ENCODE results near the gene ISY1.
"Not testable (repeated sequence)": the region's sequence is repeated elsewhere in the genome, so short reads cannot be mapped to it uniquely, and the experiment has no call there.

Gene ISY1

DNA sequence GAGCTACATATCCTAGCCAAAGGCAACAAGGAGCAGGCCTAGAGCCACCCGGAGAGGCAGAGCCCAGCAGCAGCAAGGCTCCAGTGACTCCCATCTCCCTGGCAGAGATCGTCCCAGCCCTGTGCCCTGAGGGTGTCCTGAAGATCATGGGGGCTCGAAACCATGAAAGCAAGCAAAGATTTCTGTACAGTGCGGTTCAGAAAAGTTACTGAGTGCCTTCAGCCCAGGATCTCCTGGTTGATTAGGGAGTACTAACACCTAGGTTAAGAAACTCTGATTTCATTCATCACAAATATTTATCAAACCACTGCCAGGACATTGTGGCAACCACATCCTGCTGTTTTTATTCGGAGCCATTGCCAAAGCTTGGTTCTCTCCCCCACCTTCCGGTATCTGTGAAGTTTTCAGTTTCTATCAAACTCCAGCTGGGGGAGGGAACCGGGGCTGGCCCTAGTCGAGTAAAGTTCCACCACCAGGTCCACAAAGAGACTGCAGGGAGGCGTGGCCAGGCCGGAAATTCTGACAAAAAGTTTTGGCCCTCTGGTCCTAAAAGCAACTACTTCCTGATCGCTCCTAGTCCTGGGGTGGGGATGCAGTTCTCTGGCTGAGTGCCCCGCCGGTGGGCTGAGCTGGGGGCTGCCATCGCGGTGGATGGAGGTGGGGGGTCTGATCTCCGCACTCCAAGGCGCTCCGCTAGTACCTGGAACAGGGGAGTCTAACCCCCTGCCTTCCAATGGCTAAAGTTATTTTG is 40.4 kb downstream of the ISY1 start:
- DNase-seq (ENCODE audit: low read depth in 3 of 3): peak; percentile 74 to 80 (median 74)

DNA sequence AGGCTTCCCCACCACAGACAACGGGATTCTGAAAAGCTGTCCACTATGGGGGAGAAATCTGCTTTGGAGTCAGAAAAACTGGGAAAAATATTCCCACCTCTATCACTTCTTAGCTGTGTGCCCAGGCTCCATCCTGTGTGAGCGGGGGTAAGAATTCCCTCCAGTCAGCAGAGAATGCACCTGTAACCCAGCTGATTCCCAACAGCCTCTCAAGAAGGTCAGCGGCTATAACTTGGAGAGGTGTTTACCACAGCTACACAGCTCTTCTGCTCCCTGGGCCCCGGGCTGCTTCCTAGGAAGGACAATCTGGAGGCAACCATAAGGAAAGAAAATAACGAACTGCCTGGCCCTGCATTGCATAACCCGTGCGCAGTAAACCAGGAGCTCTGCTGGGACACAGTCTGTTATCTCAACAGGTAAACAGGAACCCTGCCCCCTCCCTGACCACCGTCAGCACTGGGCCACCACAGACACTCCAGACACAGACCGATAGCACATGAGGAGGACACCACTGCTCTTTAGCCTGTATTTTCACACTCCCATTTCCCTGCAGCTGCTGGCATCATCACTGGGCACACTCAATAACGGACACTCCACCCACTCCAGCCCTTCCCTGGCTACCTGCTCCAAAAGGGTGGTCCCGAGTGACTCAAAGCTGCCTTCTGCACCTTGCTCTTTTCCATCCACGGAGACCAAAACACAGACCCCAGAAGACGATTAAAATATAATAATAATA is 41.3 kb downstream of the ISY1 start:
- no peak for DNase-seq (ENCODE audit: low read depth in 3 of 3)

DNA sequence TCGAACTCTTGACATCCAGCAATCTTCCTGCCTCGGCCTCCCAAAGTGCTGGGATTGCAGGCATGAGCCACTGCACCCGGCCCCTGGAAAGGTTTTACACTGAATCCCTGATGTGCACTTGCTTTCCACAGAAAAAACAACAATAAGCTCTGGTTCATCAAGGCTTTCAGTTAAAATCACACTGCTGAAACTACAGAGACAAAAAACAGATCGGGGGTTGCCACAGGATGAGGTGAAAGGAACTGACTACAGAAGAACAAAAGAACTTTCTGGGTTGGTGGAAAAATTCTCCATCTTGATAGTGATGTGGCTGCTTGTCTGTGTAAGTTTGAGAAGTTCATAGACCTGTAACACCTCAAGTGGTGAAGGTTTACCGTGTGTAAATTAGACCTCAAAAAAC is 42.1 kb downstream of the ISY1 start:
- no peak for DNase-seq (ENCODE audit: low read depth in 3 of 3)

DNA sequence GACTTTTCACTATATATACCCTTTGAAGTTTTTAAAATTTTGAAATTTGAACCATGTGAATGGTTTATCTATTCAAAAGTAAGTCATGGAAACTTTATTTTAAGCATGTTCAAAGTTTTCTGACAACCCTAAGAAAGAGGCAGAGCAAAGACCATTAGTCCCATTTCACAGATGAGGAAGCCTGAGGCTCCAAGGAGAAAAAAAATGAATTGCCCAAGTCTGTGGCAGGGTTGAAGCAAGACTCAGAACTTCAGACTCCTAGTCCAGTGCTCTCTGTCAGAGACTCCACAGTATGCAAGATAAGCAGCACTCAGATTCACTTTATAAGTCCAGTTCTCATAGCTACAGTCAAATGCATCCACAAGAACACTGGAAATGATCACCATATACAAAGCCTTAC is 43.7 kb downstream of the ISY1 start:
- DNase-seq (ENCODE audit: low read depth in 3 of 3): no peak

DNA sequence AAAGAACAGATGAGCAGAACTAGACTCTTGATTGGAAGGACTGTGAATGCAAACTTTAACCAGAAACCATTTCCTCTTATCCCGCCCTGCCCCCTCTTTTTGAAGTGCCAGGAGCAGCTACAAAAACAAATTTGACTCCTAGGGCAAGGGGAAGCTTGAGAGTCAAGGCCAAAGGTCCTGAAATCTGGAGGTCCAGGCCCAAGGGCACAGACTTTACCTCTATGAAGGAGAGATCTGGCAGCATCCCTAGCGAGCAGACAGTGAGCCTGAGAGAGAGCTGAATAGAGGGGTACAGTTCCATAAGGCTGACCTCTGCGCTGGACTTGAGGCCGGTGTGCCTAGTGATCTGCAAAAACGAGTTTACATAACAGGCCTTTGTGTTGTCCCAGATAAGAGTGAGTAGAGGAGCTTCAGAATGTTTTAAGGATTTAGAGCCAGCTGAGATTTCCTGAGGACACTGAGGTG is 44.3 kb downstream of the ISY1 start:
- no peak for DNase-seq (ENCODE audit: low read depth in 3 of 3)

DNA sequence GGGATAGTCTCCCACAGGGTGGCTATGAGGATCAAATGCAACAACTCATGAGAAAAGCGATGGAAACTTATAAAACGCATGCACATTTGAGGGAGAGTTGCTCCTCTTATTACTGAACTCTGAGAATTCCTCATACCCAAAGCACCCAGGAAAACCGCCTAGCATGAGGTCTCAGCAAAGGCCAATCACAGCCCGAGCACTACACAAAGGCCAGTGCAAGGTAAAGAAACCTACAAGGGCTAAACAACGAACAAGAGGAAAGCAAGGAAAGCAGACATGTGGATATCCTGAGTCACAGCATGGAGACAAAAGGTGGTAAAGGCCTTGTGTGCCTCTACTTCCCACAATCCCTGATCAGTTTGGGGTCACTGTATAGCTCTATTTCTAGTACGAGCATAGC is 46.4 kb downstream of the ISY1 start:
- no peak for DNase-seq (ENCODE audit: low read depth in 3 of 3)

DNA sequence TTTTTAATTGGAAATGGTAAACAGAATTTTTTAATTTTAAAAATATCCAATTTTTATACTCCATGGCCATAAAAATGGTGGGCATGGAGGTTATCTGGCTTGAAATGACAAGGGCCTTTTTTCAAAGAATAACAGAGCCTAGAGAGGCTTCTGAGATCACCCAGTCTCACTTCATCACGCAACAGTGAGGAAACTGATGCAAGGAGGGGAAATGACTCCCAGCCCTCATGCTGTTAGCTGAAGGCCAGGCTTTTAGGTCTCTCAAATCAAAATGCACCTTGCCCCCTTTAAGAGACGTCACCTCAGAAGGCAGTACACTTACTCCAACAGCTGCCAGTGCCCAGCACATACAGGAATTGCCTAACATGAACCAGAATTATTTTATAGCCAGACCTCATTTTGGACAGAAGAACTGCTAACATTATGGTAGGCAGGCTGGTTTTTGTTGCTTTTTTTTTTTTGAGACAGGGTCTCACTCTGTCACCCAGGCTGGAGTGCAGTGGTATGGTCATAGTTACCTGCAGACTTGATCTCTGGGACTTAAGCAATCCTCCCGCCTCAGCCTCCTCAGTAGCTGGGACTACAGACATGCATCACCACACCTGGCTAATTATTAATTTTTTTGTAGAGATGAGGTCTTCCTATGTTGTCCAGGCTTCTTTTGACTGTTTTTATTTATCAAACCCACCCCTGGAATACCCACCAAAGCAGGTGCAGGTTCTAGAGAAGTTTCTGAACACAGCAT is 48.4 kb downstream of the ISY1 start:
- DNase-seq (ENCODE audit: low read depth in 3 of 3): no peak

DNA sequence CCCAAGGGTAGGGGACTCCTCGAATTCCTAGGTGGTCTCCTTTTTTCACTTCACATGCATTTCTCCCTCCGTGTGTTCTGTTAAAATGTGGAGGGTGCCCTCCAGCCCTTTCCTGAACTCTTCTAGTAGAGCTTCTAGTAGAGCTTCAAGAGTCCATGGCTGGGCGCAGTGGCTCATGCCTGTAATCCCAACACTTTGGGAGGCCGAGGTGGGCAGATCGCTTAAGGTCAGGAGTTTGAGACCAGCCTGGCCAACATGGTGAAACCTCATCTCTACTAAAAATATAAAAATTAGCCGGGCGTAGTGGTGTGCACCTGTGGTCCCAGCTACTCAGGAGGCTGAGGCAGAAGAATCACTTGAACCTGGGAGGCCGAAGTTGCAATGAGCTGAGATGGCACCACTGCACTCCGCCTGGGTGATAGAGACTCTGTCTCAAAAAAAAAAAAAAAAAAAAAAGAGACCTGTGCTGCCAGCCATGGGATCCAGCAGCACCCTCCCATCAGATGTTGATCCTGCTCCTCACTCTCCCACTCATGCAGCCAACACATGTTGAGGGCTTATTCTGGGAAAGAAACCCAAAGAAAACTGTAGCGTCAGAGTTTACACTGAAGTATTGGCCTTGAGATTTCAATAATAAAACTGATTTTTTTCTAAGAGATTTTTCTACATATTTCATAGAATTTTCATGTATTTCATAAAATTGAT is 49.6 kb downstream of the ISY1 start:
- DNase-seq (ENCODE audit: low read depth in 3 of 3): not testable (repeated sequence)

DNA sequence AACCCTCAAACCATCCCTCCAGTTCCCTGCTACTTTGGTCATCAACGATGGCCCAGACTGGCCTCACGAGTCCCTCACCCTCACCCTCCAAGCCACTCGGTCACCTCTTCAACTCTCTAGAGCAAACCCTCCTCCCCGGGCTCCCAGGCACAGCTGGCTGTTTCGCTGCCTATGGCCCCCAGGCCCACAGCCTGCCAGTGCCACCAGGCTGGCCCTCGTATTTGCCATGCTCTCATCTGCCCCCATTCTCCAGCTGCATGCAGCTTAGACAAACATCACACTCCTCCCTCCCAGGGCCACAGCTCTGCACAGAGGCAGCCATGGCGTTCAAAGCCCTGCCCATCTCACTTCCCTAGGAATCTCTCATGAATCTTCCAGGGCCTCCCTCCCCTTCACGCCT is 53.1 kb downstream of the ISY1 start:
- no peak for DNase-seq (ENCODE audit: low read depth in 3 of 3)

DNA sequence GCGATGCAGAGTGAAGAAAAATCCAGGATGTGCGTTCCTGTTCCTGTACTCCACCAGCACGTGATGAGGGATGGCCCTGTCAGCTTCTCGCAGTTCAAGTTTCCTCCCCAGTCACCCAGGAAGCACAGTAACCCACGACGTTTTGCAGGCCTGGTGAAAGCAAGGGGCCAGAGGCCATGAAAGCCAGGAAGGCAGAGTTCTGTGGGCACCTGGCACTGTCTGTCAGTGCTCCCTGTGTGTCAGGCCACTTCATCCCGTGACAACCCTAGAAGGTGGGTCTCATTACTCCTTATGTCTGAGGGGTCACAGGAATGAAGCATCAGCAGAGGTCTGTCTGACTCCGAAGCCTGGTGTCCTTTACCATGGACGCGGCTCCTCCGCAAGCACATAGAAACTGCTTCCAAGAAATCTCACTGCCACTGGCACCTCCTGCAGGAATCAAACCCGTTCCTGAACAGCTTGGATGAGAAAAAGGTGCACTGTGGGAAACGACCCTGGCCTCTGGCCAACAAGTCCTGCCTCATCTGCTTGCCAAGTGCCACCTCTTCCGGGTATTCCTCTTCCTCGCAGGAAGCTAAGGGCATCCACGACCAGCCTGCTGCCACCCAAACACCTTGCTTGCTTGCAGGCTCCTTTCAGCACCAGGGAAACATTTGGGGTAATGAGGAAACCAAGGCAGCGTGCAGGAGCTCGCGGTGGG is 53.8 kb downstream of the ISY1 start:
- no peak for DNase-seq (ENCODE audit: low read depth in 3 of 3)

DNA sequence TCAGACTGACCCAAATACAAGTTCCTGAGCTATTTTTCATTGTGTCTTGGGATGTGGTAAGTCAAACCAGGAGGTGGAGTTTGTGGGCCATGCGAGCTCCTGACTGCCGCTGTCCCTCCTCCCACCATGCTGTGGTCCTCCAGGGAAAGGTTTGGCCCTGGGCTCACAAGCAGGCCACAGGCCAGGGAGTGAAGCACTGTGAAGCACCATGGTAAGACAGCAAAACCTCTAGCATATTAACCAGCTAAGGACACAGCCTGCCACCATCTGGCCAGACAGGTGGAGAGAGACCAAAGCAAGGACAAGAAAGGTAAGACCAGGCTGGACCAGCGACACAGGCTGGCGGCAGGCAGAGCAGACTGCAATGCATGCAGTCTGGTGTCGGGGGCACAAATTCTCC is 54.5 kb downstream of the ISY1 start:
- no peak for DNase-seq (ENCODE audit: low read depth in 3 of 3)

DNA sequence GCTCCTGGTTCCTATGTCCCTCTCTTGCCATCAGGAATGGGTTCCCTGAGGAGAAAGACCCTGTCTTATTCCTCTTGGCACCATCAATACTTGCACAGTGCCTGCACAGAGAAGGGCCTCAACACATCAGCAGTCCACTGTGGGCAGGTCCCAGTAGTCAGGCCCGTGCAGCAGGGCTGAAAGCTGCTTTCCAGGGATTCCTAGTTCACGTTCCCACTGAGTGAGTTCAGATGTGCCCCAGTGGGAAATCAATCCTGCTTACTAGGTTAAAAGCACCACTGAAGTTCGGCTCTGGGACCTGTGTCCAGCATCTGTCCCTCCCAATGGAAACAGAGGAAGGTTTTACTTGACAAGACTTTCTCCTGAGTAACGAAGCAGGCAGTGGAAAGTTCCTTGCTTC is 55.0 kb downstream of the ISY1 start:
- no peak for DNase-seq (ENCODE audit: low read depth in 3 of 3)

DNA sequence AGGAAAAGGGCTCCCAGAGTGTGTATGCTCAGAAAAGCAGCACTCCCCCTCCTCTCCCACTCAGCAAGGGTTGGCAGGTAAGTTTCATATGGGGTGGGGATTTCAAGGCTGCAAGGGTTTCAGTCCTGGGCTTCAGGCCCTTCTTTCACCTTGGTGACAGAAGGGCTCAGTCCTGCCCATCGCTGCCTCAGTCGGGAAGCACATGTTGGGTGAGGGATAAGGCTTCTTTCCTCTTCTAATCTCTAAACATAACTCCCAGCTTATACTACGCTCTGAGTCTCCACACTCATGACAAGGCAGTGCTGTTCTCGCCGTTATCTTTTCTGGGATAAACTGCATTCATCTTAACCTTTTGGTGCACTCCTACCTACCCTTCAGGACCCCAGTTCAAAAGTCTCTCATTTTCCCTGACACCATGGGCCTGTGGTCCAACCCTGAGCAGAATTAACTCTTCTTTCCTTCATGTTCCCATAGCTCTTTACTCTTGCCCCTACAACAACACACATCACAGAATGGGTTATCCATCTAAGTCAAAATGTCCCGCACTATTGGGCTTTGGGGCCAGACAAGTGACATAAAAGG is 56.3 kb downstream of the ISY1 start:
- DNase-seq (ENCODE audit: low read depth in 3 of 3): no peak

DNA sequence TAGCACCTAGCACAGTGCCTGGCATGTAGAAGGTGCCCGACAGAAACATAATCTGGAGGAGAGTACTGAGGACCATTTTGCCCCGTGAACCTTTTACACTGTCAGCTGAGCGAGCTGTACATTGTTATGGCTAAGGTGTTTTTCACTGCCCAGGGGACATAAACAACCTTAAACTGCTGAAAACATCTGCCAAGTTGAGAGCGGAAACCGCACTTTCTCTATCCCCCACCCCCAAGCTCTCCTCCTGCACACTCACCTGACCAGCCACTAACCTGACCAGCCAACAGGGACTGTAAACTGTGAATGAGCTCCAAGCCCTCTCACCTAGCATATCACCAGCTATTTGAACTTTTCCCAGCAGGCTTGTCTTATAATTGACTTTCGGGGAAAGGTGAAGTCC is 56.8 kb downstream of the ISY1 start:
- no peak for DNase-seq (ENCODE audit: low read depth in 3 of 3)

DNA sequence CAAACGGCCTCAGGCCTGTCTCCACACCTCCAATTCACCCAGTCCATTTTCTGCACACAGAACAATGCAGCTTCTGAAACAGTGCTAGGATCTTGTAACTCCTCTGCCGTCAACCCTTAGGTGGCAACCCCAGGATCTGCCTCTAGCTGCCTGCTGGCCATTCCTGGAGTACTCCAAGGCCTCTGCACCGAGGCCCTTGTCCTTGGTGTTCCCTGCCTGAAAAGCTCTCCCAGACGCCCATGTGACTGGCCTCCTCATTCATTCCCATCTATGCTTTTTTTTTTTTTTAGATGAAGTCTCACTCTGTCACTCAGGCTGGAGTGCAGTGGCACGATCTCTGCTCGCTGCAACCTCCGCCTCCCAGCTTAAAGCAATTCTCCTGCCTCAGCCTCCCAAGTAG is 57.6 kb downstream of the ISY1 start:
- no peak for DNase-seq (ENCODE audit: low read depth in 3 of 3)

DNA sequence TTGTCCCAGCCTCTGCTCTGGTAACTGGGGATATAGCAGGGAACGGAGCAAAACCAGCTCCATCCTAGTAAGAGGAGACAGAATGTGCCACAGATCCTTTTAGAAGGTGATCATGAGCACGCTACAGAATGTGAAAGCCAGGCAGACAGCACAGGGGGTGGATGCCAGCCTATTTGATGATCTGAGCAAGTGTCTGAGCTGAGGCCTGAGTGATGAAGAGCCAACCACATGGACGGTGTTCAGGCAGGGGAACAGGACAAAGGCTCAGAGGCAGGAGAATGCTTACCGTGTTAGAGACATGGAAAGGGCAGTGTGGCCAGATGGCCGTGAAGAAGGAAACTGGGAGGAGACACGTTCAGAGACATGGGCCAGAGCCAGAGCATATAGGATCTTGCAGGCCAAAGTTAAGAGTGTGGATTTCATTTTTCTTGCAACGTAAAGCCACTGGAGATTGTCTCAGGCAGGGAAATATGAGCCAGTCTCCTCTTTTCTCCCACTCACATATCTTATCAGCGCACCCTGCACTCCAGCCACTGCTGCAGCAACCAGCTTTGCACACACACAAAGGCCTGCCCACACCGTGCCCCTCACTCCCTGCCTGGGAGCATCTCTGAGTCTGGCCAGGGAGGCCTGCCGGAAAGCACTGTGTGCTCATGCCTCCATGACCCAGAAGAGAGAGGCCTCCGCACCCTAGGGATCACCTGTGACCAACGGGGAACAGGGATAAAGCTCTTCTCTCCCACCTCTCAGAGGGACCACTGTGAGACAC is 59.3 kb downstream of the ISY1 start:
- no peak for DNase-seq (ENCODE audit: low read depth in 3 of 3)

DNA sequence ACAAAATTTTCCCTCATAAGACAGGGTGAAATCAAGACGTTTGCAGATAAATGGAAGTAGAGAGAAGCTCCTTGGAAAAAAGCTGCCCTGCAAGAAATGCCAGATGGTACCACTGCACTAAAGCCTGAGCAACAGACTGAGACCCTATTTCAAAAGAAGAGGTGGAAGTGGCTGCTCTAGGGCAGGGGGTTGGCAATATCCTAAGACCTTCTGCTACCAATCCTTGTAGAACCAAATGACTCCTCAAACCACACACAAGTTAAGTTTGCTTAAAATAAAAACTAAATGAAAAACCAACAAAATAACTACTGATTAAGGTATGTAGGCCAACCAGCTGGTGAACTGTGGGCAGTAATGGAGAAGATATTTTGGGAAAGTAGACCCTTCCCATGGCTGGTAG is 60.6 kb downstream of the ISY1 start:
- DNase-seq (ENCODE audit: low read depth in 3 of 3): no peak

DNA sequence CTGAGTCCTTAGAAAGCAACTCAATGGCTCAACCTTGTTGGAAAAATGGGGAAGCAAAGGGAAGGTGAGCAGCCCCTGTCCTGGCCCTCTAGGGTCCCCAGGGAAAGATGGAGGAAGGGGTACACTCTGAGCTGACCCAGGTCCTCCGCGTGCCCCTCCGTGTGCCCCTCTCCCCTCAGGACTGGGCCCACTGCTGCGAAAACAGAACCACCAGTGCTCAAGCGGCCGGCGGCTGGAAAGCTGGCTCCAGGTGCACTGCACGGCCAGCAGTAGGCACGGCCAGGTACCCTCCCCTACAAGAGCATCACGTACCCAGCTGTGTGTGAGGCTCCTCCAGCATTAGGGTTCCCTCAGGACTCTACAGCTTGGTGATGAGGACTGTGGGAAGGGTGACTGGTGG is 65.6 kb downstream of the ISY1 start:
- no peak for DNase-seq (ENCODE audit: low read depth in 3 of 3)

DNA sequence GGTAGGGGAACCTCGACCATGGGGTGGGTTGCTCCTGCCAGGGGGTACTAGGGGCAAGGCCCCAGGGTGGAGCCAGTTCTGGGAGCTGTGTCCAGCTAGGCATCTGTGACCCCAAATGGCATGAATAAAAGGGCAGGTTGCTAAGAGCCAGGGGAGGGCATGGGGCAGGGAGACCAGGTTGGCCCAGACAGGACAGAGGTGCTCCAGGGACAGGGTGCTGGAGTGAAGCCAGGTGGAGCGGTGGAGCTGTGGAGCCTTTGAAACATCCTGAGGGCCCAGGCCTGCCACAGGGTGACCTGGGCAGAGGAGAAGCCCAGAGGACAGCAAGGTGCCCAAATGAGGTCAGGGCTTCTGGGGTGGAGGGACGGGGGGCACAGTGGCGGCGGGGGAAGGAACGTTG is 72.6 kb downstream of the ISY1 start:
- not testable (repeated sequence) for DNase-seq (ENCODE audit: low read depth in 3 of 3)

DNA sequence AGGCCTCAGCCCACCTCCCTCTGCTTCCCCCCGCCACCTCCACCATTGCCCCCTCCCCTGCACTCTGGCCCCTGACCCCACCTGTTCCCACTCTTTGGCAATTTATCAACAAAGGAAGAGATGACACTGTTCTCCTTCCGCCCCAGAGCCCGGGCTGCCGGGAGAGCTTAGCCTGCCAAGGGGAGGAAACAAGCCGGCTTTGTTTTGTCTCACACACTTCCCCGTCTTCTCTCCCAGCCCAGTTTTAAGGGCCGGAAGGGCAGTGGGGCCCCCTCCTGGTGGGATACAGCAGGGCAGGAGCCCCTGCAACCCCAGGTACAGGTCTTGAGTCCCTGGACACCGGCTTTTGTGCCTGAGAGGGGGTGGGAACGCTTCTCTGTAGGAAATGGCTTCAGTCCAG is 73.0 kb downstream of the ISY1 start:
- DNase-seq (ENCODE audit: low read depth in 3 of 3): not testable (repeated sequence)

Data from stimulated activated CD4-positive, alpha-beta T cell treated with anti-CD3 and anti-CD28 coated beads, TNF-alpha, amount 100 ng/mL, for 4 hours (primary cell).